Smooth muscle cell (in vitro differentiated cells): ENCODE results near the gene ANXA2. TPM values are rescaled to one million over a fixed set of nuclear protein-coding genes. Genes with fewer than 3 reads are reported as not detected.
A peak's percentile ranks its signal among the peaks of the same experiment; 100 is the strongest.

Source experiments
- DNase-seq: peaks from one replicate; lab custom pipeline; 2025; ENCODE audit not compliant: unreplicated experiment; lab: John Stamatoyannopoulos, UW
- H2AFZ ChIP-seq: fragments of 200-600 bp; sonication (generic); 2 replicates; pipeline ENCODE4 v1.6.0; 2016; ENCODE audit warnings: antibody characterized with exemption, low read depth, mild to moderate bottlenecking
- H3F3A ChIP-seq: fragments of 200-600 bp; sonication (generic); 2 replicates; pipeline ENCODE4 v1.6.0; 2017; ENCODE audit warnings: antibody characterized with exemption, low read depth
- H3K27ac ChIP-seq: fragments of 200-600 bp; sonication (generic); 2 replicates; pipeline ENCODE4 v1.5.1; 2016; ENCODE audit warnings: low read depth, mild to moderate bottlenecking
- H3K27me3 ChIP-seq: fragments of 200-600 bp; sonication (generic); 2 replicates; pipeline ENCODE4 v1.6.1; 2016; ENCODE audit warnings: low read depth, mild to moderate bottlenecking
- H3K36me3 ChIP-seq: fragments of 200-600 bp; sonication (generic); 2 replicates; pipeline ENCODE4 v1.5.1; 2016; ENCODE audit warnings: low read depth
- H3K4me1 ChIP-seq: fragments of 200-600 bp; sonication (generic); 2 replicates; pipeline ENCODE4 v1.5.1; 2016; ENCODE audit warnings: low read depth
- H3K4me2 ChIP-seq: fragments of 200-600 bp; sonication (generic); 2 replicates; pipeline ENCODE4 v1.6.0; 2016; ENCODE audit warnings: mild to moderate bottlenecking
- H3K4me3 ChIP-seq: fragments of 200-600 bp; sonication (generic); 2 replicates; pipeline ENCODE4 v1.5.1; 2016; ENCODE audit warnings: mild to moderate bottlenecking
- H3K79me2 ChIP-seq: fragments of 200-600 bp; sonication (generic); 2 replicates; pipeline ENCODE4 v1.6.0; 2016; ENCODE audit warnings: low read depth, mild to moderate bottlenecking
- H3K9ac ChIP-seq: fragments of 200-600 bp; sonication (generic); 2 replicates; pipeline ENCODE4 v1.6.0; 2016; ENCODE audit warnings: low read depth
- H3K9me3 ChIP-seq: fragments of 200-600 bp; sonication (generic); replicated peaks from 2 replicates; pipeline ENCODE4 v1.5.1; 2016; ENCODE audit warnings: low read depth
- H4K20me1 ChIP-seq: fragments of 200-600 bp; sonication (generic); 2 replicates; pipeline ENCODE4 v1.6.0; 2016; ENCODE audit warnings: low read depth
- CTCF ChIP-seq: fragments of 200-600 bp; sonication (generic); IDR thresholded peaks from 2 replicates; pipeline ENCODE4 v1.5.1; 2017; ENCODE audit warnings: borderline replicate concordance, mild to moderate bottlenecking, antibody characterized with exemption; ENCODE audit not compliant: insufficient read depth, poor library complexity, severe bottlenecking
- WGBS: methylation state at CpG from one replicate; pipeline ENCODE4 v1.1.7; 2016; ENCODE audit warnings: low lambda C conversion rate; 5-methylcytosine and 5-hydroxymethylcytosine counted together
- polyA plus RNA-seq: library from polyadenylated mRNA; unstranded; fragments of >200 nt; fragmentation: Nextera tagmentation; extraction: Ambion mirVana; gene quantifications from 2 replicates; pipeline ENCODE4 v1.2.1, GENCODE V29; 2016
- total RNA-seq: library from RNA; depleted of rRNA; stranded (reverse); fragments of >200 nt; gene quantifications from 2 replicates; pipeline ENCODE4 v1.2.3, GENCODE V29; 2014

The ANXA2 gene
- total and polyA plus RNA-seq, 2 experiments from 2014 or later = 2,477 to 2,665 TPM

- Histone ChIP-seq H3K9ac (no peak overlapping the region), H3K27me3 (no peaks in the 10 kb centered on the region), H3K36me3 (peaks cover 56% of the 10 kb centered on the region), H3F3A (peaks cover 71% of the 10 kb centered on the region), H3K4me3 (no peak overlapping the region), H3K4me1 (peaks cover 4% of the 10 kb centered on the region), H3K27ac (peak overlapping the region; percentile 3), H3K4me2 (no peak overlapping the region), H2AFZ (no peak overlapping the region), H3K9me3 (no peaks in the 10 kb centered on the region), H3K79me2 (peaks cover 85% of the 10 kb centered on the region), H4K20me1 (peaks cover 100% of the 10 kb centered on the region)
- no peak for DNase-seq
- WGBS = 94% methylated on average over 4 of the region's 4 CpGs
- no peak for TF ChIP-seq CTCF
Measured at GRCh38 chr15:60356832-60357231, 41.0 kb downstream of the ANXA2 start.

GRCh38 chr15:60355148-60355857 is 42.5 kb downstream of the ANXA2 start:
- H3K4me3 ChIP-seq = no peak overlapping the region
- H3K79me2 ChIP-seq = peaks cover 77% of the 10 kb centered on the region
- H2AFZ ChIP-seq = no peak overlapping the region
- peaks cover 4% of the 10 kb centered on the region for H3K4me1 ChIP-seq
- H3K27ac ChIP-seq = peak overlapping the region; percentile 3
- TF ChIP-seq CTCF = no peak
- no peak overlapping the region for H3K4me2 ChIP-seq
- peaks cover 73% of the 10 kb centered on the region for H3F3A ChIP-seq
- H4K20me1 ChIP-seq = peaks cover 100% of the 10 kb centered on the region
- H3K9ac ChIP-seq = no peak overlapping the region
- H3K9me3 ChIP-seq = no peaks in the 10 kb centered on the region
- no peaks in the 10 kb centered on the region for H3K27me3 ChIP-seq
- peaks cover 67% of the 10 kb centered on the region for H3K36me3 ChIP-seq
- no peak for DNase-seq
- WGBS = 93% methylated on average over 10 of the region's 10 CpGs

GRCh38 chr15:60353245-60353920 is 44.4 kb downstream of the ANXA2 start:
- no peaks in the 10 kb centered on the region for H3K4me1 ChIP-seq
- H3F3A ChIP-seq = peaks cover 66% of the 10 kb centered on the region
- H3K4me2 ChIP-seq = no peak overlapping the region
- H3K9me3 ChIP-seq = no peaks in the 10 kb centered on the region
- whole genome bisulfite sequencing = 44% methylated on average over 5 of the region's 5 CpGs
- H3K36me3 ChIP-seq = peaks cover 65% of the 10 kb centered on the region
- H4K20me1 ChIP-seq = peaks cover 96% of the 10 kb centered on the region
- no peak for DNase-seq
- no peak overlapping the region for H3K9ac ChIP-seq
- no peak overlapping the region for H3K4me3 ChIP-seq
- no peaks in the 10 kb centered on the region for H3K27me3 ChIP-seq
- peaks cover 58% of the 10 kb centered on the region for H3K79me2 ChIP-seq
- H2AFZ ChIP-seq = no peak overlapping the region
- TF ChIP-seq CTCF = no peak
- H3K27ac ChIP-seq = peak overlapping the region; percentile 68
